ENCODE results near the gene EXOC3. TPM values are rescaled to one million over a fixed set of nuclear protein-coding genes. Genes with fewer than 3 reads are reported as not detected.

Gene EXOC3
- total RNA-seq, 2 experiments from 2014 or later, result 31.0 to 58.2 TPM

DNA sequence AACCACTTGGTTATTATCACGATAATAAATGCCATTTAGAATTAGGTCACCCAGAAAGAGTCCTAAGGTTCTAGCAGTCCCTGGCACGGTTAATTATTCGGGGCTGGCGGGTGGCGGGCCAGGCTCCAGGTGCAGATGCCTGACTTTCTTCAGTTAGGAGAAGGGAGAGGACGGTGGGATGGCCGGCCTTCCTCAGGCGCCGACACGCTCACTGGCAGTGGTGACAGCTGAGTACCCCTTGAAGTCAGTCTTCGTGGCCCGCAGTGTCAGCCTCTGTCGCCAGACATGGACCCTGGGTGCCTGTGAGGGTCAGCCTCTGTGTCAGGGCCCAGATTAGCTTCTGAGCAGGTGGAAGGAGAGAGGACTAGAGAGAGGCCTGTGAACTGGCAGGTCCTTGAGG is 21.1 kb upstream of the EXOC3 start:
- BruUV-seq (replicated peaks), result no TSS peak
- Histone ChIP-seq H2AFZ (ENCODE audit: low read length) (no peak overlapping the region), H3K9me3 (ENCODE audit: low read length) (no peaks in the 10 kb centered on the region), H3K79me2 (ENCODE audit: insufficient read depth, low read depth, low read length) (no peaks in the 10 kb centered on the region), H3K4me2 (ENCODE audit: low read length) (no peak overlapping the region), H3K4me1 (ENCODE audit: insufficient read depth, low read length, poor library complexity, severe bottlenecking) (peaks cover 7% of the 10 kb centered on the region), H3K27ac (ENCODE audit: low read depth, low read length, poor library complexity, severe bottlenecking) (no peak overlapping the region), H3K4me3 (ENCODE audit: low read depth, low read length, poor library complexity, severe bottlenecking) (no peak overlapping the region), H3K36me3 (ENCODE audit: insufficient read depth, low read length) (no peaks in the 10 kb centered on the region), H4K20me1 (ENCODE audit: insufficient read depth, low read length) (no peaks in the 10 kb centered on the region), H3K9me2 (ENCODE audit: insufficient read depth, low read length) (no peaks in the 10 kb centered on the region)
- TF ChIP-seq EZH2phosphoT487 (IDR thresholded peaks at IDR 0.05; ENCODE audit: borderline replicate concordance, low read depth, low read length), result no peak
- TF ChIP-seq, protein P1, sequence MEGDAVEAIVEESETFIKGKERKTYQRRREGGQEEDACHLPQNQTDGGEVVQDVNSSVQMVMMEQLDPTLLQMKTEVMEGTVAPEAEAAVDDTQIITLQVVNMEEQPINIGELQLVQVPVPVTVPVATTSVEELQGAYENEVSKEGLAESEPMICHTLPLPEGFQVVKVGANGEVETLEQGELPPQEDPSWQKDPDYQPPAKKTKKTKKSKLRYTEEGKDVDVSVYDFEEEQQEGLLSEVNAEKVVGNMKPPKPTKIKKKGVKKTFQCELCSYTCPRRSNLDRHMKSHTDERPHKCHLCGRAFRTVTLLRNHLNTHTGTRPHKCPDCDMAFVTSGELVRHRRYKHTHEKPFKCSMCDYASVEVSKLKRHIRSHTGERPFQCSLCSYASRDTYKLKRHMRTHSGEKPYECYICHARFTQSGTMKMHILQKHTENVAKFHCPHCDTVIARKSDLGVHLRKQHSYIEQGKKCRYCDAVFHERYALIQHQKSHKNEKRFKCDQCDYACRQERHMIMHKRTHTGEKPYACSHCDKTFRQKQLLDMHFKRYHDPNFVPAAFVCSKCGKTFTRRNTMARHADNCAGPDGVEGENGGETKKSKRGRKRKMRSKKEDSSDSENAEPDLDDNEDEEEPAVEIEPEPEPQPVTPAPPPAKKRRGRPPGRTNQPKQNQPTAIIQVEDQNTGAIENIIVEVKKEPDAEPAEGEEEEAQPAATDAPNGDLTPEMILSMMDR (conservative IDR thresholded peaks at IDR 0.05; ENCODE audit: low read length), result no peak
- DNase-seq (ENCODE audit: low spot score), result no peak
- intact Hi-C loops (cut with micrococcal nuclease; ENCODE audit: unreplicated experiment), result no loop called here
- ChIA-PET POLR2A (no interaction called here), CTCF (ENCODE audit: unreplicated experiment) (no interaction called here)

DNA sequence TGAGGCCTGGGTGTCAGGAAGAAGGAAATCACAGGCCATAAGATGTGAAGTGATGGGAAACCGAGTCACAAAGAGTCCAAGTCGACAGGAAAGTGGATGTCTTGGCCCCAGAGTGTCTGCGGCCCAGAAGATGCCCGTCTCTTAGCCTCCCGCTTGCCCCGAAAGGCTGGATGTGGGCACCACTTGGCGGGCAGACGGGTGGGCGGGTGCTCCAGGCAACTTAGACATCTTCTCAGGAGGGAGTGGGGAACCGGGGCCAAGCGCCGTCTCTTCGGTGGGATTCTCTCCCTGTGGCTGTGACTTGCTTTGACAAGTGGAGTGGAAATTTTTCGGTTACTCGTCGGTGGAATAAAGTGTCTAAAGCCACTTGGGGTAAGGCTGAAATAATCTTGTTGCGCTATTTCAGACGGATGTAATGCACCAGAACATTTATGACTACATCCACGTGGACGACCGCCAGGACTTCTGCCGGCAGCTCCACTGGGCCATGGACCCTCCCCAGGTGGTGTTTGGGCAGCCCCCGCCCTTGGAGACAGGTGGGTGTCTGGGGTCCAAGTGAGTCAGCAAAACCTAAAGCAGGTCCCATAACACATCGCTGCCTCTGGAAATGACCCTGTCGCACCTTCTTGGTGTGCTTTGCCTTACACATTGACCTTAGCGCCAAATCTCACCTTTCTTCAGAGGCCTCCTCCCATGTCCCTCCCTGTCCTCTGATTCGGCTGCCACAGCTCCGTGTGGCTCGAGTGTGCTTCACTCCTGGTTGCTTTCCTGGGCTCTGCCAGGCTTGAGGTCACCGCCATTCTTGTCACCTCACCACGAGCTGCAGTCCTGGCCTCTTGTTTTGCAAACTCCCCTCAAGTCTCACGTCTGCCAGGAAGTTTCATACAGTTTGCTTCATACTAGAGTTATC is 20.4 kb upstream of the EXOC3 start:
- BruUV-seq (replicated peaks), result no TSS peak
- Histone ChIP-seq H2AFZ (ENCODE audit: low read length) (no peak overlapping the region), H3K4me2 (ENCODE audit: low read length) (no peak overlapping the region), H3K4me3 (ENCODE audit: low read depth, low read length, poor library complexity, severe bottlenecking) (no peak overlapping the region), H3K79me2 (ENCODE audit: insufficient read depth, low read depth, low read length) (no peaks in the 10 kb centered on the region), H3K27ac (ENCODE audit: low read depth, low read length, poor library complexity, severe bottlenecking) (no peak overlapping the region), H3K4me1 (ENCODE audit: insufficient read depth, low read length, poor library complexity, severe bottlenecking) (peaks cover 7% of the 10 kb centered on the region), H3K36me3 (ENCODE audit: insufficient read depth, low read length) (no peaks in the 10 kb centered on the region), H4K20me1 (ENCODE audit: insufficient read depth, low read length) (no peaks in the 10 kb centered on the region), H3K9me2 (ENCODE audit: insufficient read depth, low read length) (no peaks in the 10 kb centered on the region), H3K9me3 (ENCODE audit: low read length) (no peaks in the 10 kb centered on the region)
- no peak for DNase-seq (ENCODE audit: low spot score)
- TF ChIP-seq EZH2phosphoT487 (IDR thresholded peaks at IDR 0.05; ENCODE audit: borderline replicate concordance, low read depth, low read length), result no peak
- TF ChIP-seq, protein P1 (conservative IDR thresholded peaks at IDR 0.05; ENCODE audit: low read length), result no peak
- intact Hi-C loops (cut with micrococcal nuclease; ENCODE audit: unreplicated experiment), result no loop called here
- ChIA-PET CTCF (ENCODE audit: unreplicated experiment) (no interaction called here), POLR2A (interaction anchor here (0.7 kb wide), 1 partner anchor 24 kb away, joined by 4 read pairs; no protein-coding TSS in a partner anchor)

DNA sequence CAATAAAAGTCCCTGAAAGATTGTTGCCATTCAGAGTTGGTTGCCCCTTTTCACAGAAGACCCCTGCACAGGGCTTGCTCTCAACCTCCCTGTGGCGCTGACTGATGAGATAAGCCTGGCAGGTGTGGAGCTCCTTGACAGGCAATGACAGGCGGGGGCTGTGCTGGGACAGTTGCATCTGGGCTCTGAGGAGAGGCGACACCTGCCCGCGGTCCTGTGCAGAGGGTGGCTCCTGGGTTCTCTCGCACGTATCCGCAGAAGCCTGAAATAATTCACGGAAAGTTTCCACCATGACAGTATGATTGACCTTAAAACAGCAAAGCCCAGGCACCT is 19.8 kb upstream of the EXOC3 start:
- H3K79me2 ChIP-seq (ENCODE audit: insufficient read depth, low read depth, low read length), result no peaks in the 10 kb centered on the region
- no peaks in the 10 kb centered on the region for H4K20me1 ChIP-seq (ENCODE audit: insufficient read depth, low read length)
- ChIA-PET POLR2A (interaction anchor here (0.7 kb wide), 1 partner anchor 23 kb away, joined by 4 read pairs; no protein-coding TSS in a partner anchor), CTCF (ENCODE audit: unreplicated experiment) (no interaction called here)
- intact Hi-C loops (cut with micrococcal nuclease; ENCODE audit: unreplicated experiment), result no loop called here
- no peak overlapping the region for H3K27ac ChIP-seq (ENCODE audit: low read depth, low read length, poor library complexity, severe bottlenecking)
- H2AFZ ChIP-seq (ENCODE audit: low read length), result no peak overlapping the region
- no peaks in the 10 kb centered on the region for H3K36me3 ChIP-seq (ENCODE audit: insufficient read depth, low read length)
- H3K4me2 ChIP-seq (ENCODE audit: low read length), result no peak overlapping the region
- H3K4me3 ChIP-seq (ENCODE audit: low read depth, low read length, poor library complexity, severe bottlenecking), result no peak overlapping the region
- BruUV-seq (replicated peaks), result no TSS peak
- TF ChIP-seq EZH2phosphoT487 (IDR thresholded peaks at IDR 0.05; ENCODE audit: borderline replicate concordance, low read depth, low read length), result no peak
- TF ChIP-seq, protein P1 (conservative IDR thresholded peaks at IDR 0.05; ENCODE audit: low read length), result no peak
- H3K4me1 ChIP-seq (ENCODE audit: insufficient read depth, low read length, poor library complexity, severe bottlenecking), result peaks cover 7% of the 10 kb centered on the region
- no peaks in the 10 kb centered on the region for H3K9me2 ChIP-seq (ENCODE audit: insufficient read depth, low read length)
- H3K9me3 ChIP-seq (ENCODE audit: low read length), result no peaks in the 10 kb centered on the region
- no peak for DNase-seq (ENCODE audit: low spot score)

All from OCI-LY7 (cell line).